Right renal pelvis (tissue), 4 donors: Measurements from ENCODE around the gene AMPD3. TPM values are rescaled to one million over a fixed set of nuclear protein-coding genes. Genes with fewer than 3 reads are reported as not detected.

Experiments
- DNase-seq, 4 donors: peaks; one replicate each; pipeline ENCODE4 v3.0.0-alpha.2; 2013; ENCODE audit warnings: low read depth in 4 of 4, low spot score in 3 of 4, missing footprints in 1 of 4
- polyA plus RNA-seq, 4 donors: library from polyadenylated mRNA; unstranded; fragments of 120-200 nt; gene quantifications; one replicate each; pipeline ENCODE4 v1.2.1, GENCODE V29; 2013; ENCODE audit not compliant: insufficient read length in 4 of 4

AMPD3 gene
- polyA plus RNA-seq, 4 donors = 5.2 to 6.0 (median 5.4) TPM

GRCh38 chr11:10500757-10501684 is 46.0 kb downstream of the AMPD3 start:
- DNase-seq = no peak

- DNase-seq = no peak
Measured at GRCh38 chr11:10502065-10502680, 47.1 kb downstream of the AMPD3 start.

- DNase-seq = no peak
Measured at GRCh38 chr11:10502770-10503169, 47.7 kb downstream of the AMPD3 start.

- no peak for DNase-seq
Measured at GRCh38 chr11:10503221-10503620, 48.2 kb downstream of the AMPD3 start.

GRCh38 chr11:10503777-10504480 is 48.9 kb downstream of the AMPD3 start:
- no peak for DNase-seq

- DNase-seq = no peak
Measured at GRCh38 chr11:10504490-10504889, 49.4 kb downstream of the AMPD3 start.

GRCh38 chr11:10505278-10506007 is 50.4 kb downstream of the AMPD3 start:
- DNase-seq = no peak

- DNase-seq = no peak
Measured at GRCh38 chr11:10506008-10506370, 50.9 kb downstream of the AMPD3 start.

- no peak for DNase-seq
Measured at GRCh38 chr11:10511181-10511621, 56.1 kb downstream of the AMPD3 start.

GRCh38 chr11:10514202-10514601 is 59.1 kb downstream of the AMPD3 start:
- no peak for DNase-seq

GRCh38 chr11:10514709-10515108 is 59.6 kb downstream of the AMPD3 start:
- DNase-seq = no peak

GRCh38 chr11:10515418-10515817 is 60.4 kb downstream of the AMPD3 start:
- DNase-seq = no peak

- no peak for DNase-seq
Measured at GRCh38 chr11:10518123-10518522, 63.1 kb downstream of the AMPD3 start.

- no peak for DNase-seq
Measured at GRCh38 chr11:10518891-10519290, 63.8 kb downstream of the AMPD3 start.

- no peak for DNase-seq
Measured at GRCh38 chr11:10519630-10520029, 64.6 kb downstream of the AMPD3 start.

GRCh38 chr11:10520562-10520961 is 65.5 kb downstream of the AMPD3 start:
- DNase-seq = no peak

GRCh38 chr11:10522276-10522675 is 67.2 kb downstream of the AMPD3 start:
- DNase-seq = no peak

GRCh38 chr11:10522921-10523320 is 67.9 kb downstream of the AMPD3 start:
- DNase-seq = no peak

GRCh38 chr11:10524471-10524870 is 69.4 kb downstream of the AMPD3 start:
- peak in 1 of 4 donors; percentile 15 for DNase-seq
